ENCODE measurements around the gene ANKRD11.

GRCh38 chr16:89512453-89512852 is 22.1 kb upstream of the ANKRD11 start:
- TF ChIP-seq, protein P1, sequence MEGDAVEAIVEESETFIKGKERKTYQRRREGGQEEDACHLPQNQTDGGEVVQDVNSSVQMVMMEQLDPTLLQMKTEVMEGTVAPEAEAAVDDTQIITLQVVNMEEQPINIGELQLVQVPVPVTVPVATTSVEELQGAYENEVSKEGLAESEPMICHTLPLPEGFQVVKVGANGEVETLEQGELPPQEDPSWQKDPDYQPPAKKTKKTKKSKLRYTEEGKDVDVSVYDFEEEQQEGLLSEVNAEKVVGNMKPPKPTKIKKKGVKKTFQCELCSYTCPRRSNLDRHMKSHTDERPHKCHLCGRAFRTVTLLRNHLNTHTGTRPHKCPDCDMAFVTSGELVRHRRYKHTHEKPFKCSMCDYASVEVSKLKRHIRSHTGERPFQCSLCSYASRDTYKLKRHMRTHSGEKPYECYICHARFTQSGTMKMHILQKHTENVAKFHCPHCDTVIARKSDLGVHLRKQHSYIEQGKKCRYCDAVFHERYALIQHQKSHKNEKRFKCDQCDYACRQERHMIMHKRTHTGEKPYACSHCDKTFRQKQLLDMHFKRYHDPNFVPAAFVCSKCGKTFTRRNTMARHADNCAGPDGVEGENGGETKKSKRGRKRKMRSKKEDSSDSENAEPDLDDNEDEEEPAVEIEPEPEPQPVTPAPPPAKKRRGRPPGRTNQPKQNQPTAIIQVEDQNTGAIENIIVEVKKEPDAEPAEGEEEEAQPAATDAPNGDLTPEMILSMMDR (IDR thresholded peaks at IDR 0.05), result no peak
- no peak for TF ChIP-seq ZFX (IDR thresholded peaks at IDR 0.05; ENCODE audit: borderline replicate concordance)

Data from 22Rv1 (cell line).